A204.1 (cell line): ENCODE results near the gene CACNB4.

ENCODE experiments used
- FAIRE-seq: peaks from 2 replicates; lab custom pipeline; 2012; peaks lifted over from hg19 to GRCh38; lab: Jason Lieb, UNC

Gene CACNB4

DNA sequence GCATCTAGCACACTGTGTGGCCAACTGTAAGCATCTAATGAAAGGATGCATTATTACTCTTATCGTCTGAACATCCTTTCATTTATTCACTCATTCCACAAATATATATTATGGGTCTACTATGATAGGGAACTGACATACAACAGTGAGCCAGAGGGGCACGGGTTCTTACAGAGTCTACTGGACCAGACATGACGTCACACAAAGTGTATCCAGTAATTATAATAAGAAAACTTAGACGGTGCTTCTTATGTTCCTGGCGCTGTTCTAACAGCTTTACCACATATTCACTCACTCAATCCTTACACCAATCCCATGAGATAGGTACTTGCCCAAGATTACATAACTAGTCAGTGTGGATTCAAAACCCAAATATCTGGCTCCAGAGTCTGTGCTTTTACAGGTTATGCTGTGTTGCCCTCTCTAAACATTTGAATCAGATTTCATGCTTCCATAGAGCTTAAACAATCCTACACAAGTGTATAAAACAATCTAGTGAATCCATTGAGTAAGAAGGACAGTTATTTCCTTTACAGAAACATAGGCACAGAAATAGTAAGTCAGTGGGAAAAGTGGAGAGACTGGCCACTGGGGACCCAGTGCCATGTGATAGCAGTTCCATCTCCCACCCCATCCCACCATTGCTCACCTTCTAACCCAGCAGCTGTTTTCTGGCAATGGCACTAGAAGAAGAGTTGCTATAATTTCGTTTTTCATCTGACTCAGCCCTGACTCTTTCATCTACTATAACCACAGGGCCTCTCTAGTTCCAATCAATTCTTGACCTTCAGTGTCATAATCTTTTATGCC, 246.4 kb downstream of the CACNB4 start:
- FAIRE-seq, result no peak

GRCh38 chr2:151851761-151852160, 247.1 kb downstream of the CACNB4 start:
- FAIRE-seq, result no peak

DNA sequence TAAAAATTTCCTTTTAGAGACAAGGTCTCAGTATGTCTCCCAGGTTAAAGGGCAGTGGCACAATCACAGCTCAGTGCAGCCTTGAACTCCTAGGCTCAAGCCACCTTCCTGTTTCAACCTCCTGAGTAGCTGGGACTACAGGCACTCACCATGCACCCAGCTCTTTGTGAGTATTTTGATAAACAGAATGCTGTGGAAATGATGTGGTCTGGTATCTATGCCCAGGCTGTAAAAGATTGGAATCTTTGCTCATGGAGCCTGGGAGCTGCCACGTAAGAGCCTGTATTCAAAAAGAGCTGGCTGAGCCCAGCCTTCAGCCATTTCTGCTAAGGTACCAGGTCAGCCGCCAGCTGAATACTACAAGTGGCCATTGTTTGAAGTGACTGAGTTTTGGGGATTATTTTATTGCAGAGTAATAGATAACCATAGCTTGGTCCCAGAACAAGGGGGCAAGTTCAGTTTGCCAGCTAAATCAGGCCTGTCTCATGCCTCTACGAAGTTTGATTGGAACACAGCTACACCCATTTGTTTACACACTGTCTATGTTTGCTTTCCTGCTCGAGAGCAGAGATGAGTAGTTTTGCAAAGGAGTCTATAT, 249.3 kb downstream of the CACNB4 start:
- FAIRE-seq, result no peak

DNA sequence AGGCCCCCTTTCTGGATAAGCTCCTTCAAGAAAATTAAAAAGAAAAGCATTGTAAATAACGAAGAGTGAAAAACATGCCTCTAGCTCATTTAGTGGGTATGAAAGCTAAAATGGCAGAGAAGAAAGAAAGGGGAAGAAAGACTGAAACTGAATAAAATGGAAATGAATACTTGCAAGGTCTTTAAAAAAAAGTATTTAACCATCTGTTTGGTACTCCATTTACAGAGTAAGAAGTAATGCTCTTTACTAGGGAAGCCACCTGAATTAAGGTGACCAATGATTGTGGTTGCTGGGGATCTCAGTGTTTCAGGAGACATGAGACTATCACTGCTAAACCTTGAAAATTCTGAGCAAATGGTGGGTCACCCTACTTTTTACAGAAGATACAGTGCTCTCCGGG, 253.0 kb downstream of the CACNB4 start:
- FAIRE-seq, result no peak

- no peak for FAIRE-seq
Observed at GRCh38 chr2:151845481-151845880, 253.4 kb downstream of the CACNB4 start.

DNA sequence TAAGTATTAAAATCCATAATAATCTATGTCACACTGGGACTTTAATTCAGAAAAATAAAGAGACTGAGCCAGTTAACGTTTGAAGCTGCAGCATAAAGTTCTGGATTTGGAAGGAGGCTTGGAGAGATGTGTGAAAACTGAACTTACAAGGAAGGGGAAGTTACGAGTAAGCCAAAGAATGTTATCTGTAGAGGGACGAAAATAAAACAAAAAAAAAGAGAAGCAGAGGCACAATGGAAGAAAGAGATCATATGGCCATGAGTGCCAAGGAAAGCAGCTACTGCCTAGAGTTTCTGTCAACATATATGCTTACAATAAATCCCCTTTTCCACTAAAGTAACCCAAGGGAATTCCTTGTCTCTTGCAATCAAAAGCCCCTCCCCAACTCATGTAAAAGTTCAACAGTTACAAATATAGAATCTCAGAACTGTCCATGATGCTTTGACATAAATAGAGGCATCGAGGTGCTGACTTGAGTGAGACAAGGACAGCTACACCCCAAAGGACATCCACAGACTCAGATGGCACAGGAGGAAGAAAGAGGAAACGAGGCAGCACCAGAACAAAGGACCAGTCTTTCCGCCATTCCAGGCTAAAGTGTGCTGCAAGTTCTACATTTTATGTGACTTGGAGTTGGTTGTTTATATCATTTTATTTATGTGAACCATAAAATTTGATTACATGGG, 254.5 kb downstream of the CACNB4 start:
- FAIRE-seq, result no peak

- no peak for FAIRE-seq
Observed at GRCh38 chr2:151843691-151844061, 255.2 kb downstream of the CACNB4 start.

DNA sequence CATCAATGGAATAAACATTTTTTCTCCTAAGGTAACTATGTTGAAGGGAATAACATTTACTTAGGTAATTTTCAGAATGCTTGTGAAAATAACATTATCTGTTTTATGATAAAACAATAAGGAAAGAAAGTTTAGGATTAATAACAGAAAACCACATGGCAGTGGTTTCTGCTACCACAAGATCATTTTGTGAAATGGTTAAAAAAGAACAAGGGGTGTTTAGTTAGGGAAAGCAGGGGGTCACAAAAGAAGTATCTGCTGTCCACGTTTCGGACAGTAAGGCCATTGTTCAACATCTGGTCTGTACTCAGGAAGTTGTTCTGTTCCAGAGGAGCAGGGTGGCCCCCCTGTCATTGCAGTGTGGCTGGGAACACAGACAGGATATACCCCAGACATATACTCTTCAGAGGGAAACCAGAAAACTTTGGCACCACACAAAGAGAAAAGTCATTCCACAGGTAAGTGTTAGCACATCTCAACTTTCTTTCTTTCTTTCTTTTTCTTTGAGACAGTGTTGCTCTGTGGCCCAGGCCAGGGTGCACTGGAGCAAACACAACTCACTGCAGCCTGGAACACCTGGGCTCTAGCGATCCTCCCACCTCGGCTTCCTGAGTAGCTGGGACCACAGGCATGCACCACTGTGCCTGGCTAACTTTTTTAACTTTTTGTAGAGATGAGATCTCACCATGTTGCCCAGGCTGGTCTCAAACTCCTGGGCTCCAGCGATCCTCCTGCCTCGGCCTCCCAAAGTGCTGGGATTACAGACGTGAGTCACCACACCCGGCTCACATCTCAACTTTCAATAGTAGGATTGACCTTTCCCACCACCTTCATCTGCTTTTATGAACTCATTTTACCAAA, 255.8 kb downstream of the CACNB4 start:
- FAIRE-seq, result no peak

- no peak for FAIRE-seq
Observed at GRCh38 chr2:151841047-151841424, 257.8 kb downstream of the CACNB4 start.

GRCh38 chr2:151840216-151841046, 258.4 kb downstream of the CACNB4 start:
- no peak for FAIRE-seq

- FAIRE-seq, result no peak
Observed at GRCh38 chr2:151837926-151838325, 260.9 kb downstream of the CACNB4 start.

DNA sequence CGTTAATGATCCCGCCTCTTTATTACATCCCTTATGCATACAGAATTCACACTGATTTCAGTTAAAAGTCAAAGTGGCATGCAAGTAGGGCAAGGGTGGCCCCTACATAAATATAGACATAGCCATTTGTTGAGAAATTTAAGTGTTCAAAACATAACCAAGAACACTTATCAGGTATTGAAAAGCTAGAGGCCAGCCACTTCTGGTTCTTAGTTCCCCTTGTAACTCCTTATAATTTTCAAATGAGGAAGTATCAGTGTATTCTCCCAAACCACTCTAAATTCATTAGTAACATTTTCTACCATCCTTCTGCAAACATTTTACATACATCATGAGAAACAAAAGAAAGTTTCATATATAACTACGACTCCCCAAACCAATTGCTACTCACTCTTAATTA, 264.9 kb downstream of the CACNB4 start:
- FAIRE-seq, result no peak

DNA sequence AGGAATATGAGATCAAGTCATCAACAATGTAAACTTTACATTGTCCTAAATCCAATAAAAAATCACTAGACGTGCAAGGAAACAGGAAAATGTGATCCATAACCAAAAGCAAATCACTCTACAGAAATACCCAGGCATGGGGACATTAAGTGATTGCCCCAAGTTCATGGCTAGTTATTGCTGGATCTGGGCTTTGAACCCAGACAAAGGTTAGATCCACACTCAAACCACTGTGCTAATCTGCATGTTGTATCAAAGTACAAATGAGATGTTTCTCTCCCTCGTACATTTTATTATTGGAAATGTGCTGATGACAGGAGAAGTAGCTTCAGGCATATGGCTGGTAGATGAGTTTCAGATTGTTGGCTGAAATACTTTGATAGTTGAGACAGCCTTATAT, 267.9 kb downstream of the CACNB4 start:
- no peak for FAIRE-seq

DNA sequence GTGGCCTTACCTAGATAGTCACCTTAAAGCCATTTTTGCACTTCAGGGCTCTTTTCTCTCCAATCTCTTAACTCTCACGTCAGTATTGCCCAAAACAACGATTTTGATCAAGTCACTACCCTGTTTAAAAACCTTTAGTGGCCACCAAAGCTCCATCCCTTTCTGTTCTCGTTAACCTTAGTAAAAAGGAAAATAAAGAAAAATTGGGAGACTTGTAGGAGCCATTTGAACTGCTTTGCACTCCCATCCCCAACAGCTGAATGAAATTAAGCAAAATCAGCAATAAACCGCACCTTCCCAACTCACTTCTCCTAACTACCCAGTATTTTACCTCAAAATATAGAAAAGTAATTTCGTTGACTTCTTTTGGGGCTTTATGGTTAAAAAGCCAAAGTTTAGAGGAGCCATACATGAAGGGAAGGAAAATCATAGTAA, 269.9 kb downstream of the CACNB4 start:
- FAIRE-seq, result no peak

GRCh38 chr2:151828143-151828889, 270.5 kb downstream of the CACNB4 start, which contains the start of gene ARL5A:
ARL5A (minus strand) TSS chr2:151828421; CDS start chr2:151828176, 245 bp downstream.
- no peak for FAIRE-seq

DNA sequence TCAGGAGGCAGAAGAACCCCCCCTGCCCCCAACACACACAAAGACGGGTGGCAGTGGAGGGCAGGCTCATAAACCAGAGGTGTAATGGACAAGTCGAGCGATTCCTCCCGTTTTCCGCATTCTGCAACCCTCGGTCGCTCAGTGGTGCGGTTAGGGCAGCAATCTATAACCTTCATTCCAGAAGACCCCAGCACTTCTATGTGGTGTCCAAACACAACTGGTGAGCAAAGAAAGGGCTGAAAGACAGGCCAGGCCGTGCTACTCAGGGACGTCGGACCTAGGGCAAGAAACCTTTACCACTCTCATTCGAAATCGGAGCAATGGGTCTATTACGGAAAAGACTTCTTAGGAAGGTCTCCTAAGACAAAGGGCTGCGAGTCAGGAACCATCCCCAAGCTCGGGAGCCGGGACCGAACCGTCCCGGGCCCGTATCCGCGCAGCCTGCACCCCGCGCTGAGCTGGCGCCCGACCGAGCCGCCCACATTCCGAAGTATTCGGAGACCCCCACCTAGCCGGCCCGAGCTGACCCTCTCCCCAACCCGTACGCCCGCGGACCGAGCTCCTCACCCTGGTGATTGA, 271.2 kb downstream of the CACNB4 start:
- FAIRE-seq, result no peak

DNA sequence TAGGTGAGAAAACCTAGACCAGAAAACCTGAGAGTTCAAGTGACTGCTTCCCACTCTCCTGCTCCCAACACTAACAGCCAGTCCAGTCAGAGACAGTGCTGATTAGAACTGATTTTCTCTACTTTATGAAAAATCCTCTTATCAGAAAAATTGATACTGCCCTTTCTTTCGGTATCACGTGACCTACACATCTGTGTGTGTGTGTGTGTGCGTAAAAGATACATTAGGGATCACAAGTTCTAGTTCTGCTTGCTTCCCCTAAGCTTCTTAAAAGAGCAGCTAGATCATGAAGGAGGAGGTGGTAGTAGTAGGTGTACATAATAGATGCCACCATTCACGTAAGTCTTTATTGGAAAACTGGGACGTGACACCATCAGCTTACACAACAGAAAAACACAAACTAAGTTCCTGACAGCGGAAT, 272.1 kb downstream of the CACNB4 start:
- no peak for FAIRE-seq

GRCh38 chr2:151824886-151825285, 274.0 kb downstream of the CACNB4 start:
- FAIRE-seq, result no peak

GRCh38 chr2:151823651-151824050, 275.2 kb downstream of the CACNB4 start:
- FAIRE-seq, result no peak

DNA sequence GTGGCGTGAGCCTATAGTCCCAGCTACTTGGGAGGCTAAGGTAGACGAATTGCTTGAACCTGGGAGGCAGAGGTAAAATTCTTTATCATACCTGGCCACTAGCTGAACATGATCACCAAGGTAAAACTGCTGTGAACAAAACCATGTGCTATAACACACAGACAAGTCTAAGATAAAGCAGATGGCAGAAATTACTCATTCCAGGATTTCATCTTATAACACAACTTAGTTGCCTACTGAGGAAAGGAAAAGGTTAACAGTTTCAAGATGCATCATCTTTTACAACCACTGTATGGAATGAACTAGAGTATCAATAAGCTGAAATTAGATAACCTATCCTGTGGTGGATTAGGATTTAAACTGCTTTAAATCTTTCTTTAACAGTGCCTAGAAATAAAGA, 278.9 kb downstream of the CACNB4 start:
- no peak for FAIRE-seq
